Neural cell (in vitro differentiated cells): Measurements from ENCODE around the gene ZYG11A.

ENCODE experiments used
- EP300 ChIP-seq: fragments of 450-650 bp; conservative IDR thresholded peaks from 2 replicates; pipeline ENCODE4 v1.6.1; 2014; ENCODE audit warnings: antibody characterized with exemption, mild to moderate bottlenecking, moderate library complexity; ENCODE audit not compliant: poor library complexity, severe bottlenecking
- EZH2 ChIP-seq: fragments of 200-600, 300-800 bp; shearing (Covaris generic), sonication (generic); IDR thresholded peaks from 2 replicates; pipeline ENCODE4 v1.6.1; 2014; ENCODE audit warnings: antibody characterized with exemption, low read length, borderline replicate concordance, mild to moderate bottlenecking; ENCODE audit not compliant: insufficient read depth, poor library complexity, severe bottlenecking
- MXI1 ChIP-seq: fragments of 450-650 bp; conservative IDR thresholded peaks from 2 replicates; pipeline ENCODE4 v1.6.1; 2014; ENCODE audit warnings: antibody characterized with exemption, mild to moderate bottlenecking; ENCODE audit not compliant: poor library complexity, severe bottlenecking
- POLR2AphosphoS5 ChIP-seq: IDR thresholded peaks from 2 replicates; pipeline ENCODE4 v1.6.1; 2012
- RAD21 ChIP-seq: fragments of 450-650 bp; conservative IDR thresholded peaks from 2 replicates; pipeline ENCODE4 v1.6.1; 2014; ENCODE audit warnings: antibody characterized with exemption, mild to moderate bottlenecking, moderate library complexity
- SMC3 ChIP-seq: fragments of 450-650 bp; conservative IDR thresholded peaks from 2 replicates; pipeline ENCODE4 v1.6.1; 2014; ENCODE audit warnings: antibody characterized with exemption, mild to moderate bottlenecking, moderate library complexity; ENCODE audit not compliant: poor library complexity
- TF ChIP-seq, protein P1 (sequence below): fragments of 450-650 bp; IDR thresholded peaks from 2 replicates; pipeline ENCODE4 v1.5.1; 2014; ENCODE audit warnings: antibody characterized with exemption, mild to moderate bottlenecking, moderate library complexity; ENCODE audit not compliant: poor library complexity, severe bottlenecking
- TF ChIP-seq, protein P2 (sequence below): IDR thresholded peaks from 2 replicates; pipeline ENCODE4 v1.6.1; 2012; ENCODE audit warnings: borderline replicate concordance

GRCh38 chr1:52929019-52929418 is 86.5 kb downstream of the ZYG11A start:
- TF ChIP-seq, protein P1, sequence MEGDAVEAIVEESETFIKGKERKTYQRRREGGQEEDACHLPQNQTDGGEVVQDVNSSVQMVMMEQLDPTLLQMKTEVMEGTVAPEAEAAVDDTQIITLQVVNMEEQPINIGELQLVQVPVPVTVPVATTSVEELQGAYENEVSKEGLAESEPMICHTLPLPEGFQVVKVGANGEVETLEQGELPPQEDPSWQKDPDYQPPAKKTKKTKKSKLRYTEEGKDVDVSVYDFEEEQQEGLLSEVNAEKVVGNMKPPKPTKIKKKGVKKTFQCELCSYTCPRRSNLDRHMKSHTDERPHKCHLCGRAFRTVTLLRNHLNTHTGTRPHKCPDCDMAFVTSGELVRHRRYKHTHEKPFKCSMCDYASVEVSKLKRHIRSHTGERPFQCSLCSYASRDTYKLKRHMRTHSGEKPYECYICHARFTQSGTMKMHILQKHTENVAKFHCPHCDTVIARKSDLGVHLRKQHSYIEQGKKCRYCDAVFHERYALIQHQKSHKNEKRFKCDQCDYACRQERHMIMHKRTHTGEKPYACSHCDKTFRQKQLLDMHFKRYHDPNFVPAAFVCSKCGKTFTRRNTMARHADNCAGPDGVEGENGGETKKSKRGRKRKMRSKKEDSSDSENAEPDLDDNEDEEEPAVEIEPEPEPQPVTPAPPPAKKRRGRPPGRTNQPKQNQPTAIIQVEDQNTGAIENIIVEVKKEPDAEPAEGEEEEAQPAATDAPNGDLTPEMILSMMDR = no peak
- TF ChIP-seq EZH2 (no peak), EP300 (no peak), RAD21 (no peak), SMC3 (no peak), POLR2AphosphoS5 (no peak), MXI1 (no peak)
- TF ChIP-seq, protein P2, sequence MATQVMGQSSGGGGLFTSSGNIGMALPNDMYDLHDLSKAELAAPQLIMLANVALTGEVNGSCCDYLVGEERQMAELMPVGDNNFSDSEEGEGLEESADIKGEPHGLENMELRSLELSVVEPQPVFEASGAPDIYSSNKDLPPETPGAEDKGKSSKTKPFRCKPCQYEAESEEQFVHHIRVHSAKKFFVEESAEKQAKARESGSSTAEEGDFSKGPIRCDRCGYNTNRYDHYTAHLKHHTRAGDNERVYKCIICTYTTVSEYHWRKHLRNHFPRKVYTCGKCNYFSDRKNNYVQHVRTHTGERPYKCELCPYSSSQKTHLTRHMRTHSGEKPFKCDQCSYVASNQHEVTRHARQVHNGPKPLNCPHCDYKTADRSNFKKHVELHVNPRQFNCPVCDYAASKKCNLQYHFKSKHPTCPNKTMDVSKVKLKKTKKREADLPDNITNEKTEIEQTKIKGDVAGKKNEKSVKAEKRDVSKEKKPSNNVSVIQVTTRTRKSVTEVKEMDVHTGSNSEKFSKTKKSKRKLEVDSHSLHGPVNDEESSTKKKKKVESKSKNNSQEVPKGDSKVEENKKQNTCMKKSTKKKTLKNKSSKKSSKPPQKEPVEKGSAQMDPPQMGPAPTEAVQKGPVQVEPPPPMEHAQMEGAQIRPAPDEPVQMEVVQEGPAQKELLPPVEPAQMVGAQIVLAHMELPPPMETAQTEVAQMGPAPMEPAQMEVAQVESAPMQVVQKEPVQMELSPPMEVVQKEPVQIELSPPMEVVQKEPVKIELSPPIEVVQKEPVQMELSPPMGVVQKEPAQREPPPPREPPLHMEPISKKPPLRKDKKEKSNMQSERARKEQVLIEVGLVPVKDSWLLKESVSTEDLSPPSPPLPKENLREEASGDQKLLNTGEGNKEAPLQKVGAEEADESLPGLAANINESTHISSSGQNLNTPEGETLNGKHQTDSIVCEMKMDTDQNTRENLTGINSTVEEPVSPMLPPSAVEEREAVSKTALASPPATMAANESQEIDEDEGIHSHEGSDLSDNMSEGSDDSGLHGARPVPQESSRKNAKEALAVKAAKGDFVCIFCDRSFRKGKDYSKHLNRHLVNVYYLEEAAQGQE = no peak
